Panc1 (cell line): ENCODE results near the gene RPL28. TPM values are rescaled to one million over a fixed set of nuclear protein-coding genes. Genes with fewer than 3 reads are reported as not detected.

ENCODE experiments used
- ATAC-seq: fragments of 200-7000 bp; cut with Tn5 transposase; 2 replicates; pipeline ENCODE4 v1.9.1; 2020; ENCODE audit warnings: mild to moderate bottlenecking, moderate library complexity
- BruUV-seq: library from RNA; stranded (reverse); fragments of 400-500 nt; replicated peaks from 2 replicates; lab custom pipeline; 2021; lab: Mats Ljungman, UMichigan
- CTCF ChIA-PET: fragments of 300-600 bp; sonication (Branson Sonifier 250); formaldehyde crosslinking; loops from one replicate; lab custom pipeline; 2022; ENCODE audit warnings: antibody characterized with exemption; lab: Charles Lee
- POLR2A ChIA-PET: fragments of 300-600 bp; sonication (Branson Sonifier 250); formaldehyde crosslinking; loops from one replicate; lab custom pipeline; 2022; ENCODE audit warnings: antibody characterized with exemption; lab: Charles Lee
- DNase-seq: peaks from one replicate; pipeline ENCODE4 v3.0.0-alpha.2; 2010; ENCODE audit warnings: low read depth, low spot score
- H3K27ac ChIP-seq: 2 replicates; pipeline ENCODE4 v1.5.1; 2011; ENCODE audit warnings: mild to moderate bottlenecking, low read length, inconsistent platforms
- H3K27me3 ChIP-seq: fragments of 200-500 bp; sonication (Bioruptor generic); 2 replicates; pipeline ENCODE4 v1.6.0; 2014; ENCODE audit warnings: low read length, inconsistent platforms; ENCODE audit not compliant: control insufficient read depth, insufficient read depth
- H3K36me3 ChIP-seq: fragments of 200-500 bp; sonication (Bioruptor generic); 2 replicates; pipeline ENCODE4 v1.5.1; 2014; ENCODE audit warnings: inconsistent platforms, mild to moderate bottlenecking, low read length, moderate library complexity; ENCODE audit not compliant: control insufficient read depth, insufficient read depth
- H3K4me1 ChIP-seq: 2 replicates; pipeline ENCODE4 v1.5.1; 2011; ENCODE audit warnings: inconsistent platforms, mild to moderate bottlenecking, low read length, moderate library complexity; ENCODE audit not compliant: control insufficient read depth, insufficient read depth
- H3K4me3 ChIP-seq, 2 experiments: 2 replicates each; pipeline ENCODE4 v1.5.1; 2011 to 2012; ENCODE audit warnings: low read depth in 2 of 2, low read length in 2 of 2, mild to moderate bottlenecking in 2 of 2, inconsistent platforms in 1 of 2, moderate library complexity in 1 of 2
- H3K9me3 ChIP-seq: fragments of 200-500 bp; sonication (Bioruptor generic); 2 replicates; pipeline ENCODE4 v1.5.1; 2014; ENCODE audit warnings: low read depth, mild to moderate bottlenecking, inconsistent platforms, low read length, moderate library complexity; ENCODE audit not compliant: control insufficient read depth, insufficient read depth
- CTCF ChIP-seq: fragments of 450-650 bp; IDR thresholded peaks from 2 replicates; pipeline ENCODE4 v1.5.1; 2017; ENCODE audit warnings: mild to moderate bottlenecking
- POLR2AphosphoS5 ChIP-seq: IDR thresholded peaks from 2 replicates; pipeline ENCODE4 v1.6.1; 2012; ENCODE audit warnings: mild to moderate bottlenecking, low read depth, low read length, moderate library complexity
- SIN3A ChIP-seq: IDR thresholded peaks from 2 replicates; pipeline ENCODE4 v1.6.1; 2012; ENCODE audit warnings: low read depth, mild to moderate bottlenecking, low read length, moderate library complexity, borderline replicate concordance; ENCODE audit not compliant: insufficient read depth
- TCF7L2 ChIP-seq: IDR thresholded peaks from 2 replicates; pipeline ENCODE4 v1.6.1; 2011; ENCODE audit warnings: mild to moderate bottlenecking, low read depth, low read length, inconsistent platforms
- in situ Hi-C: cut with HindIII; loops from 2 replicates; pipeline ENCODE4 v1.10.0; 2016; ENCODE audit warnings: low sequenced_read_pairs, low pct_unique_long_range_greater_than_20kb
- intact Hi-C: fragments of 100-400 bp; cut with micrococcal nuclease; formaldehyde crosslinking; loops from one replicate; pipeline ENCODE4 v1.10.0; 2022; ENCODE audit not compliant: unreplicated experiment
- total RNA-seq: library from RNA; stranded (reverse); gene quantifications from one replicate; pipeline ENCODE4 v1.2.1, GENCODE V29; 2021; ENCODE audit not compliant: unreplicated experiment
- TF ChIP-seq, protein P1 (sequence below), 2 experiments: IDR thresholded peaks; 2 replicates each; pipeline ENCODE4 v1.6.1; 2011 to 2012; ENCODE audit warnings: low read depth in 2 of 2, control low read depth in 1 of 2, low read length in 1 of 2, mild to moderate bottlenecking in 1 of 2, moderate library complexity in 1 of 2; ENCODE audit not compliant: insufficient read depth in 1 of 2

RPL28 gene
- total RNA-seq, 1 experiment from 2014 or later: 2,154 TPM

DNA sequence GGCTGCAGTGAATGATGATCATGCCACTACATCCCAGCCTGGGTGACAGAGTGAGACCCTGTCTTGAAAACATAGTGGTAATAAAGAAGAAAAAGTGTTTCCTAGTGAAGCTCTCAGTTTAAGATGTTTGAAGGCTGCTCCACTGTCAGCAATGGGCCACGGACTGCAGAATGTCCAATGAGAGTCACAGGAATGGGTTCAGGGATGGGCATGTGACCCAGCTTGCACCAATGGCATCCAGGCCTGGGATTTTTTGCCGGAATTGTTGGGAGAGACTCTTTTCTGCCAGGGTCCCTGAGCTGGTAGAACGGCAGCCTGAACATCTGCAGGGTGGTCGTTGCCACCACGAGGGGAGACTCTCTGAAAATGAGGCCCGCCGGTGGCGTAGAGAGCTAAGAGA is 51.1 kb downstream of the RPL28 start:
- Histone ChIP-seq H3K27me3 (peaks cover 9% of the 10 kb centered on the region), H3K9me3 (no peaks in the 10 kb centered on the region), H3K27ac (no peak overlapping the region), H3K4me3 (no peak overlapping the region), H3K36me3 (no peaks in the 10 kb centered on the region), H3K4me1 (peaks cover 4% of the 10 kb centered on the region; the same call in 1 of the 2 replicates)
- intact Hi-C loops: no loop called here
- TF ChIP-seq SIN3A (no peak), CTCF (no peak), POLR2AphosphoS5 (no peak), TCF7L2 (no peak)
- TF ChIP-seq, protein P1, sequence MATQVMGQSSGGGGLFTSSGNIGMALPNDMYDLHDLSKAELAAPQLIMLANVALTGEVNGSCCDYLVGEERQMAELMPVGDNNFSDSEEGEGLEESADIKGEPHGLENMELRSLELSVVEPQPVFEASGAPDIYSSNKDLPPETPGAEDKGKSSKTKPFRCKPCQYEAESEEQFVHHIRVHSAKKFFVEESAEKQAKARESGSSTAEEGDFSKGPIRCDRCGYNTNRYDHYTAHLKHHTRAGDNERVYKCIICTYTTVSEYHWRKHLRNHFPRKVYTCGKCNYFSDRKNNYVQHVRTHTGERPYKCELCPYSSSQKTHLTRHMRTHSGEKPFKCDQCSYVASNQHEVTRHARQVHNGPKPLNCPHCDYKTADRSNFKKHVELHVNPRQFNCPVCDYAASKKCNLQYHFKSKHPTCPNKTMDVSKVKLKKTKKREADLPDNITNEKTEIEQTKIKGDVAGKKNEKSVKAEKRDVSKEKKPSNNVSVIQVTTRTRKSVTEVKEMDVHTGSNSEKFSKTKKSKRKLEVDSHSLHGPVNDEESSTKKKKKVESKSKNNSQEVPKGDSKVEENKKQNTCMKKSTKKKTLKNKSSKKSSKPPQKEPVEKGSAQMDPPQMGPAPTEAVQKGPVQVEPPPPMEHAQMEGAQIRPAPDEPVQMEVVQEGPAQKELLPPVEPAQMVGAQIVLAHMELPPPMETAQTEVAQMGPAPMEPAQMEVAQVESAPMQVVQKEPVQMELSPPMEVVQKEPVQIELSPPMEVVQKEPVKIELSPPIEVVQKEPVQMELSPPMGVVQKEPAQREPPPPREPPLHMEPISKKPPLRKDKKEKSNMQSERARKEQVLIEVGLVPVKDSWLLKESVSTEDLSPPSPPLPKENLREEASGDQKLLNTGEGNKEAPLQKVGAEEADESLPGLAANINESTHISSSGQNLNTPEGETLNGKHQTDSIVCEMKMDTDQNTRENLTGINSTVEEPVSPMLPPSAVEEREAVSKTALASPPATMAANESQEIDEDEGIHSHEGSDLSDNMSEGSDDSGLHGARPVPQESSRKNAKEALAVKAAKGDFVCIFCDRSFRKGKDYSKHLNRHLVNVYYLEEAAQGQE (IDR thresholded peaks at IDR 0.05; ENCODE audit: insufficient read depth in 1 of 2, low read depth in 2 of 2, low read length in 1 of 2): no peak
- in situ Hi-C loops: no loop called here
- ChIA-PET CTCF (interaction anchor here (0.5 to 0.6 kb wide), 2 partner anchors 30 to 464 kb away, joined by 3 read pairs; no protein-coding TSS in a partner anchor), POLR2A (interaction anchor here (0.5 to 0.7 kb wide), 2 partner anchors 86 to 269 kb away, joined by 3 to 5 read pairs; no protein-coding TSS in a partner anchor)
- no peak for DNase-seq
- ATAC-seq: no peak
- BruUV-seq: no TSS peak

GRCh38 chr19:55437410-55437809 is 51.7 kb downstream of the RPL28 start:
- Histone ChIP-seq H3K4me1 (peaks cover 5% of the 10 kb centered on the region; the same call in 1 of the 2 replicates), H3K27ac (no peak overlapping the region), H3K4me3 (no peak overlapping the region), H3K27me3 (peaks cover 9% of the 10 kb centered on the region), H3K36me3 (no peaks in the 10 kb centered on the region), H3K9me3 (no peaks in the 10 kb centered on the region)
- CTCF ChIA-PET: interaction anchor here (0.5 kb wide), 1 partner anchor 29 kb away, joined by 3 read pairs; no protein-coding TSS in a partner anchor
- ATAC-seq (peak; percentile 81), DNase-seq (no peak)
- intact Hi-C loops: no loop called here
- in situ Hi-C loops: no loop called here
- POLR2A ChIA-PET: interaction anchor here (0.5 to 0.7 kb wide), 2 partner anchors 85 to 270 kb away, joined by 3 to 5 read pairs; no protein-coding TSS in a partner anchor
- TF ChIP-seq TCF7L2: no peak
- TF ChIP-seq, protein P1 (IDR thresholded peaks at IDR 0.05; ENCODE audit: insufficient read depth in 1 of 2, low read depth in 2 of 2, low read length in 1 of 2): peak; percentile 99 to 100
- BruUV-seq: no TSS peak
